Endothelial cell of hepatic sinusoid (primary cell): Measurements from ENCODE around the gene CGRRF1.

Experiments used
- in situ Hi-C: cut with HindIII; loops from 2 replicates; pipeline ENCODE4 v1.10.0; 2017; ENCODE audit warnings: low sequenced_read_pairs

The CGRRF1 gene

GRCh38 chr14:54570631-54571415 lies 61.1 kb downstream of the CGRRF1 start:
- in situ Hi-C loops = no loop called here

GRCh38 chr14:54572316-54572715 lies 62.6 kb downstream of the CGRRF1 start:
- in situ Hi-C loops = no loop called here

- in situ Hi-C loops = no loop called here
Observed at GRCh38 chr14:54574528-54574927, 64.8 kb downstream of the CGRRF1 start.

- in situ Hi-C loops = no loop called here
Observed at GRCh38 chr14:54577494-54577893, 67.8 kb downstream of the CGRRF1 start.

GRCh38 chr14:54577977-54578376 lies 68.3 kb downstream of the CGRRF1 start:
- in situ Hi-C loops = no loop called here

GRCh38 chr14:54579621-54580020 lies 69.9 kb downstream of the CGRRF1 start:
- in situ Hi-C loops = no loop called here

- in situ Hi-C loops = no loop called here
Observed at GRCh38 chr14:54580933-54581332, 71.2 kb downstream of the CGRRF1 start.

GRCh38 chr14:54582334-54582733 lies 72.6 kb downstream of the CGRRF1 start:
- in situ Hi-C loops = no loop called here

GRCh38 chr14:54584097-54584496 lies 74.4 kb downstream of the CGRRF1 start:
- in situ Hi-C loops = no loop called here

GRCh38 chr14:54585214-54585613 lies 75.5 kb downstream of the CGRRF1 start:
- in situ Hi-C loops = no loop called here
